ENCODE data around the gene SERHL2.
"Not testable (repeated sequence)": the region's sequence is repeated elsewhere in the genome, so short reads cannot be mapped to it uniquely, and the experiment has no call there.

Gene SERHL2

DNA sequence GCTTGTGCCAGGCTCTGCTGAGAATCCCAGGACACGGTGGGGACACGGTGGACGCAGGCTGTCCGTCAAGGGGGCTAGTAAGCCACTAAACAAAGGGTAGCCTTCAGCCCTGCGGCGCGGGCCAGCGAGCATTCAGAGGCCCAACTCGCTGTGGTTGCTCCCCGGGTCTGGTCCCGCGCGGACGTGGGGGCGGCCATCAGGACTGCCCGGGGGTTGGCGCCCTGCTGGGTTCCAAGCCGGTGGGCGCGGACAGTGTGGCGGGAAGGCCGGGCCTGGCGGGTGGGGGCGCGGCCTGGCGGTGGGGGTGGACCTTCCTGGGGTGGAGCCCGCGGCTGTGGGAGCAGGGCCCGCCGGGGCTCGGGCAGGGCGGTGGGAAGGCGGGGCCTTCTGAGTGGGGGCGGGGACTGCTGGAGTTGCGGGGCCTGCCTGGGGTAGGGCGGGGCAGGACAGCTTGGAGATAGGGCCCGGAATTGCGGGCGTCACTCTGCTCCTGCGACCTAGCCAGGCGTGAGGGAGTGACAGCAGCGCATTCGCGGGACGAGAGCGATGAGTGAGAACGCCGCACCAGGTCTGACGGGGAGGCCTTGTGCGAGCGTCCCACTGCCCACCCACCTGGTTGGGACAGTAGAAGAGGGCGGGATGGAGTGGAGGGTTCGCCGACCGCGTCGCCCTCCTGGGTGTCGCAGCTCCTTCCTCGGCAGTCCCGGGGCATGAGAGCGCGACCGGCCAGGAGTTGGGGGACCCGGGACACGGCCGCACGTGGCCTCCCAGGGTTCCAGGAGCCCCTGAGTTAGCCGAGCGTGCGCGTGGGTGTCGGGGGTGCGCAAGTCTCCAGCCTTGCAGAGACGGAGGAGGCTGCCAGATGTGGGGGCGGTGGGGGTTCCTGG lies at the start of gene SERHL2:
Gene SERHL2, plus strand, starts transcription at position 482 of the 887 bp plus-strand sequence. Its CDS starts 65 bp downstream, at position 547.
- peak; percentile 85 for DNase-seq

DNA sequence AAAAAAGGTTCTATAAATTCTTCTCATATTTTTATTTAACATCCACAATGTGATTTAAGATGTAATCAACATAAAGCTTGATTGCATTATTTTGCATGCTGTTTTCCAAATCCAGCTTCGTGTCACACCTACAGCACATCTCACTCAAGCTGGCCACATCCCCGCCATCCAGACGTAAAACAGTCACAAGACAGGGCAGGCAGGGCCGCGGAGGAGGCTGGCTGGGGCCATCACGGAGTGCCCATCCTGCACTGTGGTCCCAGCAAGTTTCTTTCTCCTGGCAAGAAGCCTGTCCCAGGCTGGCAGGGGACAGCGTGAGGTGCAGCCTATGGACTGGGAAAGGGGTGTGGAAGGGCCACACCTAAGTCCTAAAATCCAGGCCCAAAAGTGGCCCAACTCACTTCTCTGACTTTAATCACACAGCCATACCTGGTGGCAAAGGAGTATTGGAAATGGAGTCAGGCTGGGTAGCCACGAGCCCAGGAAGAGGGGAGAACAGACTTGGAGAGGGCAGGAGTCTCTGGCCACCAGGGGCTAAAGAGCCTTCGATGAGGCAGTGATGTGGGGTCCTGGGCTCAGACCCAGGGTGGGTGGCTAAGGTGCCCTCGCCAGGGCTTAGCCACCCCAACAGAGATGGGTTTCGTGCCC lies 45.3 kb upstream of the SERHL2 start:
- not testable (repeated sequence) for DNase-seq

DNA sequence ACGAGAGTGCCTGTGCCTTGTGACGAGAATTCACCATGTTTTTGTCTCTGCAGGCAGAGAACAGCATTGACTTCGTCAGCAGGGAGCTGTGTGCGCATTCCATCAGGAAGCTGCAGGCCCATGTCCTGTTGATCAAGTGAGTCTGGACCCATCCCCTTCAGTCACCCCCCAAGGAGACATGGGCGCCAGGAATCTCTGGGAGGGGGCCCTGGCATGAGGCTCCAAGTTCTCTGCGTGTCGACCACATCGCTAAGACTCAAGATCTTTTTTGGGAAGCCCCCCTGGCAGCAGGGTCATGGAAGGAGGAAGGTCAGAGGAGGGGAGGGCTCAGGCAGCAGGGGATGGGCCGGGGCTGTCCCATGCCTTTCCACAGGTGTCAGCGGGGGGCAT lies 44.8 kb upstream of the SERHL2 start:
- not testable (repeated sequence) for DNase-seq

DNA sequence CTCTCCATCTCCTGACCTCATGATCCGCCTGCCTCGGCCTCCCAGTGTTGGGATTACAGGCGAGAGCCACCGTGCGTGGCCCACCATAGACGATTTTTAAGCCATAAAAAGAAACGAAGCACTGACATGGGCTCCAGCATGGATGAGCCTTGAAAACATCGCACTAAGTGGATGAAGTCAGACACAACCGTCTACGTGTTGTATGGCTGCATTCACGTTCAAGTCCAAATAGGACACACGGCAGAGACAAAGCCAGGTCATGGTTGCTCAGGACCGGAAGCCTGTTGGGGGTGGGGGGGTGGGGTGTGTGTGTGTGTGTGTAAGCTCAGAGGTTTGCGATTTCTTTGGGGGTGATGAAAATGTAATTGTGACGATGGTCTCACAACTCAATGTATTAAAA lies 44.2 kb upstream of the SERHL2 start:
- peak; percentile 30 for DNase-seq

GRCh38 chr22:42511401-42511891 lies 42.3 kb upstream of the SERHL2 start:
- DNase-seq: no peak

- DNase-seq: peak; percentile 12
Observed at GRCh38 chr22:42512273-42512990, 41.3 kb upstream of the SERHL2 start.

DNA sequence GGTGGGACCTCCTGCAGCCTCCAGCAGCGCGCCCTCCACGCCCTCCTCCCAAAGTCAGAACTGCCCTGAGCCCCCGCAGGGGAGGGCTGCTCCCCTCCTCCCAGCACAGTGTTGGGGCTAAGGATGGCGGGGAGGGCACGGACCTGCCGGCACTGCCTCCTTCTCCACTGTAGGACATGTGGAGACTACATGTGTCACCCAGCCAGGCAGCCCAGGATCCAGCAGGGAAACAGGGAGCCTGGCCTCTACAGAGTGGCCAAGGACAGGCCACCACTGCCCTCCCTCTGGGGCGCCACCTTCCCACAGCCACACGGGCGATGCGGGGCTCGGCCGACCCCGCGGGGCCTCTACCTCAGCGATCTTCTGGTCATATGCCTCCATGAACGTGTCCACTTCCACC lies 39.4 kb upstream of the SERHL2 start:
- DNase-seq: not testable (repeated sequence)

- DNase-seq: not testable (repeated sequence)
Observed at GRCh38 chr22:42515304-42515703, 38.5 kb upstream of the SERHL2 start.

DNA sequence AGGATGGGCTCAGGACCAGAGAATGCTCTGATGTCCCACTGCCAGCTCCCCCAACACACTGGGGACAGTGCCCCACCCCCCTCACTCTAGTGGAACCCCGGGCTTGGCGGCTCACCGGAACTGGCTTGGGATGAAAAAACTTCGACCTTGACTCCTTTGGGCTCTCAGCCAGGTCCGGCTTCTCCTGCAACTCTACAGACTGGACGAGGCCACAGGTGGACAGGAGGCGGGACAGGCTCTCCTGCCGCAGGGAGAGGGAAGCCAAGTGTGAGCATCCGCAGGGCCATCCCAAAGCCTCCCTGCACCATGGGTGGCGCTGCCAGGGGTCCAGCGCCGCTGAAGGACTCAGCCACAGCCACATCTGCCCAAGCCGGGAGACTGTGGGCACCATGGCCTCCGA lies 37.9 kb upstream of the SERHL2 start:
- no peak for DNase-seq

DNA sequence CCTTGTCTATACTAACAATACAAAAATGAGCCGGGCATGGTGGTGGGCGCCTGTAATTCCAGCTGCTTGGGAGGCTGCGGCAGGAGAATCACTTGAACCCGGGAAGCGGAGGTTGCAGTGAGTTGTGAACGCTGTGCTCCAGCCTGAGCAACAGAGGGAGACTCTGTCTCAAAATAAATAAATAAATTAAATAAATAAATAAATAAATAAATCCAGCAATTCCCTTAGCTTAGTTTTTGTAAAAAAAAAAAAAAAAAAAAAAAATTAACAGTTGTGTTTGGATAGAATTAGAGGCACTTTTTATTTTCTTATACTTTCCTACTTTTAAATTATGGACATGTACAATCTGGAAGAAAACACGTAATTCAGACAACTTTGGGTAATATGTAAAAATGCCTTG lies 36.7 kb upstream of the SERHL2 start:
- DNase-seq: not testable (repeated sequence)

DNA sequence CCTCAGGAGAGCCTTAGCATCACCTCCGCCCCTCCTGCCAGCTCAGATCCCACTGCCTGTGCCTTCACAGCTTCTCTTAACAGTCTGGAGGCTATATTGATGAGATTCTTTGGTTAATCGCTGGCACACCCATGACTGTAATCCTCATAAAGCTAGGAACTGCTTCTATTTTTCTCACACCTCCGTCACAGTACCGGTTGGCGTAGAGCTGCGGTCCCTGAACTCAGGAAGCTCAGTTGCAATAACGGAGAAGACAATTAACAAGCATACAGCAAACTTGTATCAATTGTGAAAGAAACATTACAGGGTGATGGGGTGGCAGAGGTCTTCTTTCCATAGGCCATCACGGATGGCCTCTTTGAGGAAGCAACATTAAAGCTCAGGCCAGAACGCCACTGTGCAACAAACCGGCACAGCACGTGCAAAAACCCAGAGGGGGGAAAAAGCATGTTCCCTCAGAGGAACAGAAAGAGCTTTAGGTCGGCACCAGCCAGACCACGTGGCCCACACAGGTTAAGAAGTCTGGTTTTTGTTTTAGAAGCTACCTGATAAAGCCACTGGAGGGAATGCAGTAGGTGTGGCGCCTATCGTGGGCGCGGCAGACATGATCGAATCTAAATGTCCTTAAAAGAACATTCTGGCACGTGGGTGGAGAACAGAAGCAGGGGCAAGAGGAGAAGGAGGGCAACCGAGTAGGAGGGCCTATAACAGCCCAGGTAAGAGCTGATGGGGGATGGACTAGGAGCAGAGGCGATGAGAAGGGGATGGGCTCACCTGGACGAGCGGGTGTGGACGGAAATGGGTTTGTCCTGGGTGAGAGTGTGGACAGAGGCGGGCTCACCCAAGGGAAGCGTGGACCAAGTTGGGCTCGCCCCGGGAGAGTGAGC lies 34.9 kb upstream of the SERHL2 start:
- DNase-seq: peak; percentile 16

DNA sequence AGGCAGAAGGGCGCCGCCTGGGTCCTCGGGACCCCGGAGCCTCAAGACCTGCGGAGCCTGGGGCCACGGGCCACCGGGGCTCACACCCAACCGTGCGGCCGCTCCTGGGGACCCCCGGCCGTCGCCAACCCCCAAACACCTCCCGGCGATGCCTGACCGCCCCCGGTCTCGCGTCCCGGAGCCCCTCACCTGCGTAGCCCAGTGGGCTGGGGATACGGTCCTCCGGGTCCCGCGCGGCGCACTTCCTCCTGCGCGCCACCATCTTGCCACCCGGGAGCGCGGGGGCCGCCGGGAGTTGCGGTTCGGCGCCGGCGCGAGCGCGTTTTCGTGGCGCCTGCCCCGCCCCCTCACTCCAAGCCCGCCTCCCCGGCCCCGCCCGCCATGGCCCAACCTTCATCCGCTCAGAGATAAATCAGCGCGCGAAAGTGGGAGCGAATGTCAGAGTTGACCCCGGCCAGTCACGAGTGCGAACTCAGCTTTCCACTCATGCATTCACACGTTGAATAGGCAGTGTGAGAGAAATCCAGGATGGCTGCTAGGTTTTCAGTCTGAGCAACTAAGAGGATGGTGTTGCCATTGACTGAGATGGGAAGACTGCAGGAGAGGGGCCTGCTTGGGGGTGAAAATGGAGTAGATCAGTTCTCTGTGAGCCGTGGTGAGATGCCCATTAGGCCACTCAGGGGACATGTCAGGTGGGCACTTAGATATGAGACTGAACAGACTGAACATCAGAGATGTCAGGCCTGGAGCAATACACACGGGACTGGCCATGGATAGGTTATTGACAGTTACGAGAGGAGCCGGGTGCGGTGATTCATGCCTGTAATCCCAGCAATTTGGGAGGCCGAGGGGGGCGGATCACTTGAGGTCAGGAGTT lies 34.0 kb upstream of the SERHL2 start, which contains the start of gene RRP7A:
Gene RRP7A, minus strand, starts transcription at position 272 of the 877 bp plus-strand sequence. Its CDS starts 10 bp downstream, at position 262.
- peak; percentile 79 for DNase-seq

- DNase-seq: no peak
Observed at GRCh38 chr22:42521228-42521546, 32.6 kb upstream of the SERHL2 start.

DNA sequence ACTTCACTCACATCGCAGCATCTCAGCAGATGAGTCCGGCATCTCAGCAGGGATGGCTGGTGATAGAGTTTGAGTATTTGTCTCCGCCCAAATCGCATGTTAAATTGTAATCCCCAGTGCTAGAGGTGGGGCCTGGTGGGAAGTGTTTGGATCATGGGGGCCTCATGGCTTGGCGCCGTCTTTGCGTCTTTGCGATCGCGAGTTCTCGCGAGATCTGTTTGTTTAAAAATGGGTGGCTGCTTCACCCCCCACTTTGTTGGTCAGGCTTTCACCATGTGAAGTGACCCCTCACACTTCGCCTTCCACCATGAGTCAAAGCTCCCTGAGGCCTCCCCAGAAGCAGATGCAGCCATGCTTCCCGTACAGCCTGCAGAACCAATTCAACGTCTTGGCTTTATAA lies 31.2 kb upstream of the SERHL2 start:
- no peak for DNase-seq

DNA sequence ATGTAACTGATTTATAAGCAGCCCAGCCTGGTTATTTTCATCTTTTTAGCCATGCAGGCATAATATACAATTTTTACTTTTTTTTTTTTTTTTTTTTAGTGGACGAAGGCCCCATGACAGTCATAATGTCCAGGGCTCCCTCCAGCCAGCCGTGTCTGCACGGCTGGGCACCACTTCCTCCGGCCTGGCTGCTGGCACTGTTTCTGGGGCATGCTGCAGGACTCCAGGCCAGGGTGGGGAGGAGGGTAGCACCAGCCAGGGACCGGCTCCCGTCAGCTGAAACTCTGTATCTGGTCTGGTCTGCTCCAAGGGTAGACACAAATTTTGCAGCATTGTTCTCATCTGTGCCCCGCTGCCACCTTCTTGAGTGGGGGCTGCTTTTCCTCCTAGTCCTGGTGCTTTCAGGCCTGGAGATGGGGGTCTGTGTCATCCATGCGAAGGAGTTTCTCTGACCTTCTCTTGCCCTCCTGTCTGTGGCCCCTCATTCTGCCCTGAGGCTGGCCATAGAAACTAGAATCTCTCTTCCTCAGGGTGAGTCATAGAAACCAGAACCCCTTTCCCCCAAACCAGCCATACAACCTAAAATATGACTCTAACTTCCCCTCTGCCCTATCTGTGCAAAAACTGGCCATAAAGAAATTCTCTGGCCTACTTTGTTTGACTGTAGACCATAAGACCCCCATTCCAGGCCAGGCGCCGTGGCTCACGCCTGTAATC lies 25.0 kb upstream of the SERHL2 start:
- DNase-seq: no peak

GRCh38 chr22:42529435-42529834 lies 24.3 kb upstream of the SERHL2 start:
- not testable (repeated sequence) for DNase-seq

DNA sequence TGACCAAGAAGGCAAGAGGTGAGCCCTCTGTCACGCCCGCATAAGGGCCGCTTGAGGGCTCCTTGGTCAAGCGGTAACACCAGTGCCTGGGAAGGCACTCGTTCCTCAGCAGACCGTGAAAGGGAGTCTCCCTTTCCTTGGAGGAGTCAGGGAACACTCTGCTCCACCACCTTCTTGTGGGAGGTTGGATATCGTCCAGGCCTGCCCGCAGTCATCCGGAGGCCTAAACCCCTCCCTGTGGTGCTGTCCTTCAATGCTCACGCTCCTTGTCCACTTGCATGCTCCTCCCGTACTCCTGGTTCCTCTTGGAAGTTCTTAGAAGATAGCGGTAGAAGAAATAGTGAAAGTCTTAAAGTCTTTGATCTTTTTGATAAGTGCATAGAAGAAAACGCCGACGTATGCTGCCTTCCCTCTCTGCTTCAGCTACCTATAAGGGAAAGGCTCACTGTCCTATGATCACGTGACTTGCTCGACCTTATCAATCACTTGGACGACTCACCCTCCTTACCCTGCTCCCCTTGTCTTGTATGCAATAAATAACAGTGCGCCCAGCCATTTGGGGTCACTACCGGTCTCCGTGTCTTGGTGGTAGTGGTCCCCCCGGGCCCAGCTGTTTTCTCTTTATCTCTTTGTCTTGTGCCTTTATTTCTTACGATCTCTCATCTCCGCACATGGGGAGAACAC lies 22.2 kb upstream of the SERHL2 start:
- DNase-seq: not testable (repeated sequence)

DNA sequence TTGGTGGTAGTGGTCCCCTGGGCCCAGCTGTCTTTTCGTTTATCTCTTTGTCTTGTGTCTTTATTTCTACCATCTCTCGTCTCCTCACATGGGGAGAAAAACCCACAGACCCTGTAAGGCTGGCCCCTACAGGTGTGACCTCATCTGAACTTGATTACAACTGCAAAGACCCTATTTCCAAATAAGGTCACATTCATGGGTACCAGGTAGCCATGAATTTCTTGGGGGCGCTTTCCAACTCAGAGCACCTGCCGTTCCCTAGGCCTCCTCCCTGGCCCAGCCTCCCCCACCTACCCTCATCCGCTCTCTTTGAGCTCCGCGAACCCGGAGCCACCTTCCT lies 20.1 kb upstream of the SERHL2 start:
- no peak for DNase-seq

DNA sequence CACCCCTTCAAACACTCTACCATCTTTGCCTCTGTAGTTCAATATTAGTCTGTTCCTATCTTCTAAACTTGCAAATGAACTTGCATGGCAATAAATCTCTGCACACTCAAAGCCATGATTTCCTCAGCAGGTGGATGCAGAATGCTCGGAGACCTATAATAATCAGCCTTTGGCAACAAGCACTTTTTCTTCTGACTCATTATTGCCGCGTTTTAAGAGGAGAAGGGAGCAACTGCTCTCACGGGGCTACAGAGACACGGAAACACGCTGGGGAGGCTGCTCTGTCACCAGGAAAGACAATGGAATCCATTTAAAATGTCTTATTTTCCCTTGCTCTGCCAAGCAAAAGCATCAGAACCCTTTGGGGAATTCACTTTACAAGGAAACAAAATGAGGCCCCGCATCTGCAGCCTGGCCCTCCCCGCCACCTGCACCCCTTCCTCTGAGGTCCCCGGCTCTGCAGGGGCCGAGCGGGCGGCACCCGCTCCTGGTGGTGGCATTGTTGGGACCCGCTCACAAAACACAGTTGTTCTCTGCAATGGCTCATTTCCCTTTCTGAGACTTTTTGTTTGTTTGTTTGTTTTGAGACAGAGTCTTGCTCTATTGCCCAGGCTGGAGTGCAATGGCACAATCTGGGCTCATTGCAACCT lies 18.5 kb upstream of the SERHL2 start:
- DNase-seq: not testable (repeated sequence)

DNA sequence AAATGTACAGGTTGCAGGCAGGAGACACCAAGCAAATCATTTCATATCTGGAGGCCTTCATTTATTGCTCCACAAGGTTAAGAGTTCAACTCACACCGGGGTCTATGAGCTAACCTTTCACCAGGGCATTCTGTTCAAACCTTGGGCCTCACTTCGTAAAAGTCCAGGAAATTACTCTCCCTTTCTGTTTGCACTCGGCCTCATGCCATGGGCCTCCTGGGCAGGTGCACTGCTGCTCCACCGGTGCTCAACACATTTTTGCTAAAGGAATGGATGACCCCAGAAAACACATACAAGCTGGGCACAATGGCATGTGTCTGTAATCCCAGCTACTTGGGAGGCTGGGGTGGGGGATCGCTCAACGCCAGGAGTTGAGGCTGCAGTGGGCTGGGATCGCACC lies 17.6 kb upstream of the SERHL2 start:
- no peak for DNase-seq
